ENCODE measurements around the gene UBE2L3.
"Not testable (repeated sequence)": the region's sequence is repeated elsewhere in the genome, so short reads cannot be mapped to it uniquely, and the experiment has no call there.

Gene UBE2L3

DNA sequence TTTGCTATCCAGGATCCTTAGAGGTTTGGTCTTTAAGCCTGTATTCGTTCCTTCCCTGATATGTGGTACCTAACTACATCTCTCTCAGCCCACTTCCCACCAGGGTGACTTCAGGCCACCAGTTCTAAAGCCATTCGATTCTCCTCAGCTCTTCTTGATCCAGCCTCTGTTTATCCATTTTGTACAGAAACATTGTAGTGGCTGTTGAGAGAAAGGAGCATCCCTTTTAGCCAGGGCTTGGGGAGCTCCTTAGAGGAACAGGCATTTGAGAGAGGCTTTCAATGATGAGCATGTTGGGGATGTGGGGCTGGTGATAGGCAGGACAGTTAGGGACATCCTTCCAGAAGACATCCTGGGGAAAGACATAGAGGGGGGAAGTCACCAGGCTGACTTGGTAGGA lies 17.9 kb downstream of the UBE2L3 start:
- intact Hi-C loops (cut with micrococcal nuclease) = no loop called here

DNA sequence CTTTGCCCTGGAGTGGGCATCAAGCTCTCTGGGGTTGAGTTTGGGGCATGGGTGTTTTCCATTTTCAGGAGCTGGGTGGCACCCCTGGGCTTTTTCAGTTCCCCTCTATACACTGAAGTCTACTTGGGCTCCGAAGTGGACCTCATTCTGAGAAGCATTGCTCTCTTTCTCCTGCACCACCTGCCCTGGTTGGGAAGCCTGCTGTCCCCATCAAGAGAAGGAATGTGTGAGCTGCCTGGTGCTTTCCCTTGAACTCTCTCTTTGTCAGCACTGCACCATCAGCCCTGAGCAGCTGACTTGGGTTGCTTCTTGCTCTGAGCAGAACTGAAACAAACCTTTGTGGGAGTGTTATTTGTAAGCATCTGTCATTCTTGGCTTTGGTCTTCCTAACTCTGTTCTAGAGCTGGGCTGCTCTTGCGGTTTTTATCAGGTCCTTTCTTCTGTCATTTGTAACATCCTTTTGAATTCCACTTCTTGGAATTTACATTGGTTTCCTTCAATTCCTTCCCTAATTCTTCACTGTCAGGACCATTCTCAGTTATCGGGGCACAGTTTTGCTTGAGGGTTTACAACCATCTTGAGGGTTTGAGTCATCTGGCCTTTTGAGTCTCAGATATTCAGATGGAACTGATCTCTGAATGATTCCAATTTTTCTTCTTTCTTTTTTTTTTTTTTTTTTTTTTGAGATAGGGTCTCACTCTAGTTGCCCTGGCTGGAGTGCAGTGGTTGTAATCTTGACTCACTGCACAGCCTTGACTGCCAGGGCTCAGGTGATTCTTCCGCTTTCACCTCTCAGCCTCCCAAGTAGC lies 20.5 kb downstream of the UBE2L3 start:
- Mint-ChIP-seq H3K4me1 (ENCODE audit: low read depth) (peaks cover 75% of the 10 kb centered on the region), H3K36me3 (ENCODE audit: low read depth) (peaks cover 66% of the 10 kb centered on the region), H3K27me3 (no peaks in the 10 kb centered on the region), H3K27ac (peak overlapping the region; percentile 74), H3K9me3 (no peaks in the 10 kb centered on the region), H3K4me3 (peak overlapping the region; percentile 50)
- intact Hi-C loops (cut with micrococcal nuclease) = no loop called here

More for the DNA sequence above, 17.9 kb downstream of the UBE2L3 start:
- H3K4me1 Mint-ChIP-seq (ENCODE audit: low read depth) = peaks cover 68% of the 10 kb centered on the region
- H3K4me3 Mint-ChIP-seq = no peak overlapping the region
- H3K9me3 Mint-ChIP-seq = no peaks in the 10 kb centered on the region
- peaks cover 48% of the 10 kb centered on the region for H3K36me3 Mint-ChIP-seq (ENCODE audit: low read depth)
- no peaks in the 10 kb centered on the region for H3K27me3 Mint-ChIP-seq
- H3K27ac Mint-ChIP-seq = no peak overlapping the region

DNA sequence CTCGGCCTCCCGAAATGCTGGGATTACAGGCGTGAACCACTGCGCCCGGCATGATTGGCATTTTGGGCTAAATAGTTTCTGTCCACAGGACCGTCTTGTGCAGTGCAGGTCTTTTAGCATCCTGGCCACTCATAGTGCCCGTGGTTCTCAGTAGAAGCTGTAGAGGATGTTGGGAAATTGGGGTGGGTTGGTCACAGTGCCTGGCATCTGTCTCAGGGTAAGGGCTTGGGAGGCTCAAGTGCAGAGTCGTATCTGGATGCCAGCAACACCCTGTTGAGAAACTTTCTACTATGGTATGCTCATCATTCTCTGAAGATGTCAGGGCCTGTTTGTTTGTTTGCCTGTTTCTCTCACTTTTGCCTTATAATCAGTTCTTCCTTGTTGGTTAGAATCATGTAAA lies 21.9 kb downstream of the UBE2L3 start:
- Mint-ChIP-seq H3K4me3 (no peak overlapping the region), H3K4me1 (ENCODE audit: low read depth) (peaks cover 82% of the 10 kb centered on the region), H3K27ac (no peak overlapping the region), H3K27me3 (no peaks in the 10 kb centered on the region), H3K9me3 (no peaks in the 10 kb centered on the region), H3K36me3 (ENCODE audit: low read depth) (peaks cover 66% of the 10 kb centered on the region)
- intact Hi-C loops (cut with micrococcal nuclease) = no loop called here

DNA sequence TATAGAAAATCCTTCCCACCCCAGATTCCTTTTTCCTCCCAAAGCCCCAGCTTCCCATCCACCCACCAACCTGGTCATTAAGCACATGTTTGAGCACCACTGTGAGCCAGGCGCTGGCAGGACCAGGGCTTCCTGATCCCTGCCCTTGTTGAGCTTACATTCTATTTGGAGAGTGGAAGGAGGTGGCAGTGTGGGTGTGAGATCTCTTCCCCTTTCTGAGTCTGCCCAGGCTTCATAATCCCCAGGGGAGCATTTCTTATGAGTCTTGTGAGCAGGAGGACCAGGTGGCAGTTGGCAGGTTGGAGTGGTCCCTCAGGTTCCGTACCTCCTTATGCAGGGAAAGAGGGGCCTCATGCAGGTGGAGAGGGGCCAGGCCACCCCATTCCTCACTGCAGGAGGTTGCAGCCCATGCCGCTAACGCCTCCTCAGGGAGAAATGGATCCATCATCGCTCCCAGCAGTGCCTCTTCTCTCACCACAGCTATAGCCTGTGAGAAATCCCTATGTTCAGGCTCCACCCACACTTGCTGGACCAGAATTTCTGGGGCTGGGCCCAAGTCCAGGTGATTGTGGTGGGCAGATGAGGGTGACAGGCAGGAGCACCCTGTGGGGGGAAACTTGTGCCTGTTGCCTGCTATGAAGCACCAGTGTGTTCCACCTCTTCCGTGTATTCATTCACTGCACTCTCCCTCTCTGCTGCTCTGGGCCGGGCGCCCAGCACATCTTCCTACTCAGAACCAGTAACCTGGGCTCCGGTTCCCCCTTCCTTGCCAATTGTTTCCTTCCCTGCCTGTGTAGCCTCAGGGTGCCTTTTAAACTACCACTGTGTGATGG lies 23.5 kb downstream of the UBE2L3 start:
- intact Hi-C loops (cut with micrococcal nuclease) = no loop called here
- Mint-ChIP-seq H3K4me3 (no peak overlapping the region), H3K27me3 (no peaks in the 10 kb centered on the region), H3K27ac (peak overlapping the region; percentile 8), H3K9me3 (no peaks in the 10 kb centered on the region), H3K36me3 (ENCODE audit: low read depth) (peaks cover 70% of the 10 kb centered on the region), H3K4me1 (ENCODE audit: low read depth) (peaks cover 79% of the 10 kb centered on the region)

DNA sequence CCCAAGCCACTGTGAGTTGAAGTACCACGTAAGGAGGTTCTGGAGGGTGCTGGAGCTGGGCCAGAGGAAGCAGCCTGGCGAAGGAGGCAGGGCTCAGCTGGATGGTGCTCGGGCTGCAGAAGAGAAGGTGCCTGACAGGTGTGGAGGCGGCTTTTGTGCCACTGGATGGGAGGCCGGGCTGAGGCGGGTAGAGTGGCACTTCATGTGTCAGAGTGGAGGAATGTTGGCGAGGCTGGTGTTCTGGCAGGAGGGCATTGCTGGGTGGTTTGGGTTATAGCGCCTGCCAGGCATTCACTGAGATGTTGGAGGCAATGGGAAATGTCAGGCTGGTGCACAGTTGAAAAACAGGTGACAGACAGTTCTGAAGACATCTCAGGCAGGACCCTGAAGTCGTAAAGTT lies 24.2 kb downstream of the UBE2L3 start:
- no peaks in the 10 kb centered on the region for H3K27me3 Mint-ChIP-seq
- no peak overlapping the region for H3K4me3 Mint-ChIP-seq
- H3K36me3 Mint-ChIP-seq (ENCODE audit: low read depth) = peaks cover 72% of the 10 kb centered on the region
- intact Hi-C loops (cut with micrococcal nuclease) = no loop called here
- H3K9me3 Mint-ChIP-seq = no peaks in the 10 kb centered on the region
- peaks cover 77% of the 10 kb centered on the region for H3K4me1 Mint-ChIP-seq (ENCODE audit: low read depth)
- H3K27ac Mint-ChIP-seq = no peak overlapping the region

DNA sequence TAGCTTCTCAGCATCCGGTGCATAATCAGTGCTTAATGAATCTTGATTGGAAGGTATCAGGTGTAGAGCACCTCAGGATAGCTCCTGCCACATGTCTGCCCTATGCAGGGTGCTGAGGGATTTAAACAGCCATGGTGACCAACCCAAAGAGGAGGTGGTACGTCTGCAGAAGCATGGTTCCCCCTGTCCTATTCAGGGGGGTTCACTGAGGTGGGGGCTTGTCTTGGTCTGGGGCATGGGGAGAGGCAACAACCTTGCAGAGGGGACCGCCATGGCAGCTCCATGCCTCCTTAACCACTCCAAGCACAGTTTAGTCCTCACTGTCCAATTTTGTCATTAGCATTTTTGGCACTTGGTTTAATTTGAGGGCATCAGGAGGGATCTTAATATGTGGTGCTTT lies 24.9 kb downstream of the UBE2L3 start:
- Mint-ChIP-seq H3K4me3 (no peak overlapping the region), H3K36me3 (ENCODE audit: low read depth) (peaks cover 75% of the 10 kb centered on the region), H3K4me1 (ENCODE audit: low read depth) (peaks cover 73% of the 10 kb centered on the region), H3K27me3 (no peaks in the 10 kb centered on the region), H3K9me3 (no peaks in the 10 kb centered on the region), H3K27ac (no peak overlapping the region)
- intact Hi-C loops (cut with micrococcal nuclease) = no loop called here

DNA sequence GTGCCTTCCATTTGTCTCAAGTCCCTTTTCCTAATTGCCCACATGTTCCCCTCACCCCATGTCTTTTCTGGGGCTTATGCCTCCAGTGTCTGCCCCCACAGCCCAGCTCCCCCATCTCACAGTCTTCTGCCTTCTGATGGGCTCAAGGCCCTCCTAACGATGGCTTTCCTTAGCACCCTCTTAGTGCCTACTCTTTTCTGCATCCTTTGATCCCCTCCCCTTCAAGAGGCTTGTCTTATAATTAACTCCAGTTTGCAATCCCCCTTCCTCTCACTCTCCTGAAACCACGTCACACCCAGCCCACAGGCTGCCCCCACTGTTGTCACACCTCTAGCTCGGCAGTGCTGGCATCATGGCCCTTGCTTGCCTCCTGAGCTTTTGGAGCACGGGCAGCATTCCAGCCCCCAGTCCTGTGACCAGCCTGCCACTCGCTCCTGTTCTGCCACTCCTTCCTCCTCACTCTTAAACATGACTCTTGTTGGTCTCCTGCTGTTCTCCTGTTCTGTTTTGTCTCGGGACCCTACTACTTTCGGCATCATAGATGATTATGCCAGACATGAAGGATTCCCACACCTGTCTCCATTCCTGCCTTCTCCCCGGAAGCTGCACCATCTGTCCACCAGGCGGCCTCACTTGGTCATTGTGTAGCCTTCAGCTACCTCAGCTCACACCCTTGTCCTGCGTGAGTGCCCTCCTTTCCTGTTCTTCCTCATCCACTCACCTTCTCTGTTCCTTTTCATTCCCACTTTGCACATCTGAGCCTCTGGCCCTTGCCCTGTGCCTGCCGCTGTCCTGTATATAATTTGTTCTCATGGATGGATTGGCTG lies 26.1 kb downstream of the UBE2L3 start:
- H3K4me1 Mint-ChIP-seq (ENCODE audit: low read depth) = peaks cover 70% of the 10 kb centered on the region
- no peaks in the 10 kb centered on the region for H3K27me3 Mint-ChIP-seq
- no peak overlapping the region for H3K4me3 Mint-ChIP-seq
- no peaks in the 10 kb centered on the region for H3K9me3 Mint-ChIP-seq
- peak overlapping the region; percentile 1 for H3K27ac Mint-ChIP-seq
- peaks cover 82% of the 10 kb centered on the region for H3K36me3 Mint-ChIP-seq (ENCODE audit: low read depth)
- intact Hi-C loops (cut with micrococcal nuclease) = no loop called here

DNA sequence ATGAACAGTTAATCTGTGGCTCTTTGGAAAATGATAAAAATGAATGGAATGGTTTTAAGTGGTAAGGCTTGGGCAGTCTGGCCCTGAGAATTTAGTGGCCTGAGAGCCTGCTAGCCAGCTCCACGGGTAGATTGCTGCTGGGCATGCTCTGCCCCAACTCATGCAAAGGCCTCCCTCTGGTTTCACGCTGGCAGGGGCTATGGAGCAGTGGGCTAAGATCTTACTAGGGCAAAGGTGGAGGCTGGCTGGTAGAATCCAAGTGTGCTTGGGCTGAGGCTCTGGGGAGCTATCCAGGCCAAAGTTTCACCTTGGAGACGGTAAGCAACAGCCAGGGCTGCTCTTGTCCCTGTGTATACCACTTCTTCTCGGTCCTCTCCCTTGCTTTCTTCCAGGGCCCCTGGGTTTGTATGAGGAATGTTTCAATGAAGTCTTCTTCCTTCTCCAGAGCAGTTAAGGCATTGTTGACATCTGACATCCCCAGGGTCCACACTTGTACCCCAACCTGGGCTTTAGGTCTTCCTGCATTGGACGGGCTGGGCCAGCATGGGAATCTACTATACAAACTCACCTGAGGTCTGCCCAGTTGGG lies 27.4 kb downstream of the UBE2L3 start:
- Mint-ChIP-seq H3K36me3 (ENCODE audit: low read depth) (peaks cover 90% of the 10 kb centered on the region), H3K4me1 (ENCODE audit: low read depth) (peaks cover 71% of the 10 kb centered on the region), H3K4me3 (no peak overlapping the region), H3K27ac (no peak overlapping the region), H3K9me3 (no peaks in the 10 kb centered on the region), H3K27me3 (no peaks in the 10 kb centered on the region)
- intact Hi-C loops (cut with micrococcal nuclease) = no loop called here

DNA sequence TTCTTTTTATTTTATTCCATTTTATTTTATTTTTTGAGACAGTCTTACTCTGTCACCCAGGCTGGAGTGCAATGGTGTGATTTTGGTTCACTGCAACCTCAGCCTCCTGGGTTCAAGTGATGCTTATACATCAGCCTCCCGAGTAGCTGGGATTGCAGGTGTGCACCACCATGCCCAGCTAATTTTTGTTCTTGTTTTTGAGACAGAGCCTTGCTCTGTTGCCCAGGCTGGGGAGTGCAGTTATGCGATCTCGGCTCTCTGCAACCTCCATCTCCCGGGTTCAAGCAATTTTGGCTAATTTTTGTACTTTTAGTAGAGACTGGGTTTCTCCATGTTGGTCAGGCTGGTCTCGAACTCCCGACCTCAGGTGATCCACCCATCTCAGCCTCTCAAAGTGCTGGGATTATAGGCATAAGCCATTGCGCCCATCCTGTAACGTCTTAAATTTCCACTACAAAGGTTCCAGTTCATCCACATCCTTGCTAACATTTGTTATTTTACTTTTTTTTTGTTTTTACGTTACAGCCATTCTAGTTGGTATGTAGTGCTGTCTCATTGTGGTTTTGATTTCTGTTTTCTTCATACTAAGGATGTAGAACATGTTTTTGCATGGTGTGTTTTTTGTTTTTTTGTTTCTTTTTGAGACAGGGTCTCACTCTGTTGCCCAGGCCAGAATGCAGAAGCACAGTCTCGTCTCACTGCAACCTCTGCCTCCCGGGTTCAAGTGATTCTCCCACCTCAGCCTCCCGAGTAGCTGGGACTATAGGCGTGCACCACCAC lies 29.0 kb downstream of the UBE2L3 start:
- H3K27me3 Mint-ChIP-seq; H3K4me3 Mint-ChIP-seq; H3K9me3 Mint-ChIP-seq; H3K27ac Mint-ChIP-seq; intact Hi-C loops (cut with micrococcal nuclease): not testable (repeated sequence)
- Mint-ChIP-seq H3K4me1 (ENCODE audit: low read depth) (peaks cover 55% of the 10 kb centered on the region), H3K36me3 (ENCODE audit: low read depth) (peaks cover 77% of the 10 kb centered on the region)

DNA sequence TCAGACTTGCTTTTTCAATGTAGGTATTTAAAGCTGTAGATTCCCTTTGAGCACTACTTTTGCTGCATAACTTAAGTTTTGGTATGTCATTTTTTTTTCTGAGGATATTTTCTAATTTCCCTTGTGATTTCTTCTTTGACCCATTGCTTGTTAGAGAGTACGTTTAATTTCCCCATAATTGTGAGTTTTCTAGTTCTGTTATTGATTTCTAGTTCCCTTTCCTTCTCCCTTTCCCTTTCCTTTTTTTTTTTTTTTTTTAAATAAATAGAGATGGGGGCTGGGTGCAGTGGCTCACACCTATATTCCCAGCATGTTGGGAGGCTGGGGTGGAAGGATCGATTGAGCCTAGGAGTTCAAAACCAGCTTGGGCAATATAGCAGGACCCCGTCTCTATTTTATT lies 30.8 kb downstream of the UBE2L3 start:
- Mint-ChIP-seq H3K9me3 (no peaks in the 10 kb centered on the region), H3K36me3 (ENCODE audit: low read depth) (peaks cover 70% of the 10 kb centered on the region), H3K27ac (no peak overlapping the region), H3K4me3 (no peak overlapping the region), H3K4me1 (ENCODE audit: low read depth) (peaks cover 60% of the 10 kb centered on the region), H3K27me3 (no peaks in the 10 kb centered on the region)
- intact Hi-C loops (cut with micrococcal nuclease) = no loop called here

DNA sequence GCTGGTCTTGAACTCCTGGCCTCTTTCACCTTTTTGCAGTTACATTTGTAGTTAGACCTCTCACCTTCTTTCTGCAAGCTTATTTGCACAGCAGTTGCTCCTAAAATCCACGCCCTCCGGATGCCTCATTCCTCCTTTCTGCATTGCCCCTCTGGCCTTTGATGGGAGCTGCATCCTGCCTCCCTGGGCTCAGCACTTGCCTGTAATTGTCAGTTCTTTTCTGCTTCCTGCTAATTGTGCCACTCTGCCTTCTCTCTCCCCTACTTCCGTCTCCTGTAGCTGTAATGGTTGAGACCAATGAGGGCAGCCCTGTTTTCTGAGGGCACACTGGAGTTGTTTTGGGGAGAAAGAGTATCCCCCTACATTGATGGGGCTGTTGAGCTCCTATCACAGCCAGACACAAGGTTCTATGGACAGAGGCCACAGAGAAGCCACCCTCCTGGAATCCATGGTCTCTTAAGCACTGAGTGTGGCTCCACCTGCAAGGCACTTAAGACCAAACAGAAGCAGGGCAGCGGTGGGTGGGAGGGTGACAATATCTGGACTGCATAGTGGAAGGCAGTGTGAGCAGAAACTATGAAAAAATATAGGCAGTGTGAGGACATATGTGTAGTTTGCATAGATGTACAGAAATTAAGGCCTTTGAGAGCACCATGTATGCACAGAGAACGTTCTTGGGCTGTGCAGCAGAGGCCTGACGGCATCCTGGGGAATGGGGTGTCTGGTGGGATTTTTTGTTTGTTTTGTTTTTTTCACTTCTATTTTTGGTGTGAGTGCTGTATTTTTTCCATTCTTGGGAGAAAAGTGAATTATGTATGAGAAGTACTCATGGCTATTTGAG lies 31.8 kb downstream of the UBE2L3 start:
- no peaks in the 10 kb centered on the region for H3K27me3 Mint-ChIP-seq
- H3K4me3 Mint-ChIP-seq = no peak overlapping the region
- no peaks in the 10 kb centered on the region for H3K9me3 Mint-ChIP-seq
- intact Hi-C loops (cut with micrococcal nuclease) = no loop called here
- peaks cover 61% of the 10 kb centered on the region for H3K36me3 Mint-ChIP-seq (ENCODE audit: low read depth)
- H3K27ac Mint-ChIP-seq = peak overlapping the region; percentile 46
- peaks cover 50% of the 10 kb centered on the region for H3K4me1 Mint-ChIP-seq (ENCODE audit: low read depth)

DNA sequence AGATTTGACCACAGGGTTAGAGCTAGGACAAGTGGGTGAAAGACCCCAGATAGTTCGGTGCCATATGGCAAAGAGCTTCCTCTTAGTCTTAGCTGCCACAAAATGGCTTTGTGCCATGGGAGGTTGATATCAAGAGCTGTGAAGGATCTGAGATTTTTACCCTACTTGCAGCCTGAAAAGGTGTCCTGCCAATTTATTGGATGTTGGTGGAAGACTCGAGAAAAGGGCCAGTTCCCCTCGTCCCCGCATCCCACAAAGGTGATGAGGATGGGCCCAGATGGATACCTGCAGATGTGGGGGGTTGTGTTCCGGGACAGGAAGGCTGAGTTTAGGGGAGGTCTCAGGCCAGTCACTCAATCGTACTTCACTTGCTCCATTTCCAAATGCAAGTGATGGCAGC lies 35.1 kb downstream of the UBE2L3 start:
- Mint-ChIP-seq H3K4me3 (no peak overlapping the region), H3K9me3 (no peaks in the 10 kb centered on the region), H3K4me1 (ENCODE audit: low read depth) (peaks cover 62% of the 10 kb centered on the region), H3K36me3 (ENCODE audit: low read depth) (peaks cover 51% of the 10 kb centered on the region), H3K27ac (no peak overlapping the region), H3K27me3 (no peaks in the 10 kb centered on the region)
- intact Hi-C loops (cut with micrococcal nuclease) = no loop called here
